Dendritic cell treated with granulocyte-macrophage colony-stimulating factor and Interleukin-4, amounts not matched to agents 40 ng/mL and 50 ng/mL, for 4 days (primary cell): ENCODE measurements around the gene CD46.
"Not testable (repeated sequence)": the region's sequence is repeated elsewhere in the genome, so short reads cannot be mapped to it uniquely, and the experiment has no call there.

Experiments
- H3K27ac Mint-ChIP-seq: one replicate; pipeline ENCODE4 v1.8.0; 2022; ENCODE audit warnings: mild to moderate bottlenecking, mixed read lengths
- H3K27me3 Mint-ChIP-seq: one replicate; pipeline ENCODE4 v1.8.0; 2022; ENCODE audit warnings: mild to moderate bottlenecking, mixed read lengths
- H3K36me3 Mint-ChIP-seq: one replicate; pipeline ENCODE4 v1.8.0; 2022; ENCODE audit warnings: low read depth, mixed read lengths
- H3K4me1 Mint-ChIP-seq: one replicate; pipeline ENCODE4 v1.8.0; 2022; ENCODE audit warnings: low read depth, mixed read lengths
- H3K4me3 Mint-ChIP-seq: one replicate; pipeline ENCODE4 v1.8.0; 2022; ENCODE audit warnings: mild to moderate bottlenecking, moderate library complexity, mixed read lengths
- H3K9me3 Mint-ChIP-seq: one replicate; pipeline ENCODE4 v1.8.0; 2022; ENCODE audit warnings: mixed read lengths
- intact Hi-C: fragments of 100-400 bp; cut with micrococcal nuclease; formaldehyde crosslinking; loops from one replicate; pipeline ENCODE4 v1.15.0; 2022

Gene CD46

DNA sequence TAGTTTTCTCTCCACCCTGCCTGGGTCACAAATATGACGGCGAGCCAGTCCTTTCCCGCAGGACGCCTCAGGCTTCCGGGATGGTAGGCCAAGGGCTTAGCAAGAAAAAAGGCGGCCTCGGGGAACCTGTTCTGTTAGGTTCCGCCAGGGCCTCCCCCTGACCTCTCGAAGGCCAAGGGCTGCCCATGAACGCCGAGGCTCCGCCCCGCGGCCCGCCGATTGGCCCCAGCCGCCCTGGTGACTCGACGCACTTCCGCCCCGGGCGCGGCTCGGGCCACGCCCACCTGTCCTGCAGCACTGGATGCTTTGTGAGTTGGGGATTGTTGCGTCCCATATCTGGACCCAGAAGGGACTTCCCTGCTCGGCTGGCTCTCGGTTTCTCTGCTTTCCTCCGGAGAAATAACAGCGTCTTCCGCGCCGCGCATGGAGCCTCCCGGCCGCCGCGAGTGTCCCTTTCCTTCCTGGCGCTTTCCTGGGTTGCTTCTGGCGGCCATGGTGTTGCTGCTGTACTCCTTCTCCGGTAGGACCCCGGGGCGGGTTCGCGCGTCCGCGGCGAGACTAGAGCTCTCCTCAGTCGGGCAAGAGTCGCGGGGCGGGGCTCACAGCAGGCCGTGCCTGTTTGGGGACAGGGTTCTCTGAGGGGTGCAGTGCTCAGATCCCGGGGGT lies at the start of gene CD46:
Gene CD46 (plus strand): TSS at position 265 of the 666 bp plus-strand sequence. CDS start 159 bp downstream, at position 424.
- Mint-ChIP-seq H3K4me1 (peaks cover 57% of the 10 kb centered on the region), H3K4me3 (peak within 1 kb of the TSS; percentile 88), H3K27ac (peak within 1 kb of the TSS; percentile 92), H3K9me3 (peaks cover 9% of the 10 kb centered on the region), H3K36me3 (peaks cover 16% of the 10 kb centered on the region), H3K27me3 (no peaks in the 10 kb centered on the region)
- intact Hi-C loops, result no loop called here

DNA sequence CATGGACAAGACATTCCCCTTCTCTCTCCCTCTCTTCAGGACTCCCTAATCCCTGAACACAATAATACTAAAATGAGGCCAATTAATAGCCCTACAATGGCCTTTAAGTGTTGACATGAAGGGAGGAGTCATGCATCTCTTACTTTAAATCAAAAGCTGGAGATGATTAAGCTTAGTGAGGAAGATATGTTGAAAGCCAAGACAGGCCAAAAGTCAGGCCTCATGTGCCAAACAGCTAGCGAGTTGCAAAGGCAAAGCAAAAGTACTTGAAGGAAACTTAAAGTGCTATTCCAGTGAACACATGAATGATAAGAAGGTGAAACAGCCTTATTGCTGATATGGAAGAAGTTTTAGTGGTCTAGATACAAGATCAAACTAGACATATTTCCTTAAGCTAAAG lies 49.5 kb upstream of the CD46 start:
- H3K4me1 Mint-ChIP-seq, result no peaks in the 10 kb centered on the region
- no peaks in the 10 kb centered on the region for H3K9me3 Mint-ChIP-seq
- no peaks in the 10 kb centered on the region for H3K27me3 Mint-ChIP-seq
- intact Hi-C loops, result no loop called here
- H3K4me3 Mint-ChIP-seq, result no peak overlapping the region
- no peak overlapping the region for H3K27ac Mint-ChIP-seq
- H3K36me3 Mint-ChIP-seq, result no peaks in the 10 kb centered on the region

DNA sequence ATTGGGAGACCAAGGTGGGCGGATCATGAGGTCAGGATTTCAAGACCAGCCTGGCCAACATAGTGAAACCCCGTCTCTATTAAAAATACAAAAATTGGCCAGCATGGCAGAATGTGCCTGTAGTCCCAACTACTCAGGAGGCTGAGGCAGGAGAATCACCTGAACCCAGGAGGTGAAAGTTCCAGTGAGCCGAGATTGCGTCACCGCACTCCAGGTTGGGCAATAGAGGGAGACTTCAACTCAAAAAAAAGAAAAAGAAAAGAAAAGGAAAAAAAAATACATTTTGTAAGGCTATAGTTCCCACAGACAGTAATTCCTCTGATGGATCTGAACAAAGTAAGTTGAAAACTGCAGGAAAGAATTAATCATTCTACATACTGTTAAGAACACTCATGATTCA lies 48.1 kb upstream of the CD46 start:
- no peak overlapping the region for H3K27ac Mint-ChIP-seq
- H3K27me3 Mint-ChIP-seq, result no peaks in the 10 kb centered on the region
- no peak overlapping the region for H3K4me3 Mint-ChIP-seq
- intact Hi-C loops, result no loop called here
- H3K36me3 Mint-ChIP-seq, result no peaks in the 10 kb centered on the region
- no peaks in the 10 kb centered on the region for H3K4me1 Mint-ChIP-seq
- no peaks in the 10 kb centered on the region for H3K9me3 Mint-ChIP-seq

DNA sequence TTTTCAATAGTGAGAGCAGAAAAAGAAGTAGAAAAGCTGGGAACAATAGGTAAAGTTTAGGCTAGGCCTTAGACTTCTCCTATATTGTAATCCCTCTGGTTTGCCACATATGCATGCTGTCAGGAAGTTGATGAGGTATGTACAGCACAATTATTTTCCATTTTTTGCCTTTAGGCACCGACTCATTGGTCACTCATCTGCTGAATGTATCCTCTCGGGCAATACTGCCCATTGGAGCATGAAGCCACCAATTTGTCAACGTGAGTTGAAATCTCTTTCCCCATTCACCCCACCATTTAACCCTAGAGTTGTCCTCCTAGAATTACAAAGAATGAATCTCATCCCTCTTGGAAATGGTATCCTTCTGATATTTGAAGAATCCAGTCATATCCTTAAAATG lies 43.9 kb upstream of the CD46 start:
- H3K4me3 Mint-ChIP-seq, H3K36me3 Mint-ChIP-seq, H3K4me1 Mint-ChIP-seq, H3K9me3 Mint-ChIP-seq, H3K27me3 Mint-ChIP-seq, intact Hi-C loops, H3K27ac Mint-ChIP-seq: not testable (repeated sequence)

DNA sequence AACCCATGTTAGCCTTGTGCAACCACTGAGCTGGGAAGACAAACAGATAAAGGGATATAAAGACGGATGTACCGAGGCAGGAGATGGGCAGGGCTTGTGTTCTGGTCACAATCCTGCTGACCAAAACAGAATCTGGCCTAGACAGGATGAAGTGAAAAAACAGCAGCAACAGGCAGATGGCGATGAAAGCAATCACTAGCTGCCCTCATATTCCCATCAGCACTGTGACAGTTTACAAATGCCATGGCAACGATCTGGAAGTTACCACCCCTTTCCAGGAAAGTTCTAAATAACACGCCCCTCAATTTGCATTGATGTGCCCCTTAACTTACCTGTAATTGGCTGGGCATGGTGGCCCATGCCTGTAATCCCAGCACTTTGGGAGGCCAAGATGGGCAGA lies 40.6 kb upstream of the CD46 start:
- intact Hi-C loops, result loop anchor here (10.0 kb wide), 1 partner anchor 84 kb away; no protein-coding TSS in a partner anchor
- H3K4me1 Mint-ChIP-seq, result no peaks in the 10 kb centered on the region
- H3K4me3 Mint-ChIP-seq, result no peak overlapping the region
- no peaks in the 10 kb centered on the region for H3K36me3 Mint-ChIP-seq
- no peaks in the 10 kb centered on the region for H3K27me3 Mint-ChIP-seq
- H3K27ac Mint-ChIP-seq, result no peak overlapping the region
- H3K9me3 Mint-ChIP-seq, result no peaks in the 10 kb centered on the region

DNA sequence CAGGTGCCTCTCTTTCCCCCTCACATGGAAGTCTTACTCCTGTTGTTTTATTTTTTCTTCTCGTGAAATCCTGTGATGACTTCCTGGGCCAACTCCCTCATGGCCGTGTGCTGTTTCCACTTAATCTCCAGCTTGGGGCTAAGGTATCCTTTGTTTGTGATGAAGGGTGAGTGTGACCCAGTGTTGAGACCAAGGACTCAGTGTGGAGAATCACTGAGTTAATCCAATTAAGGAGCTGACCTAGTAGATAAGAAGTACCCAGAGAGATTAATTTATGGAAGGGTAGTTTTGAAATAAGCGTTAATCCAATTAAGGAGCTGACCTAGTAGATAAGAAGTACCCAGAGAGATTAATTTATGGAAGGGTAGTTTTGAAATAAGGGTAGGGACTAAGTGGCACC lies 39.2 kb upstream of the CD46 start:
- intact Hi-C loops, result loop anchor here (10.0 kb wide), 1 partner anchor 82 kb away; no protein-coding TSS in a partner anchor
- not testable (repeated sequence) for H3K36me3 Mint-ChIP-seq, H3K4me1 Mint-ChIP-seq, H3K4me3 Mint-ChIP-seq, H3K27ac Mint-ChIP-seq, H3K27me3 Mint-ChIP-seq, H3K9me3 Mint-ChIP-seq

DNA sequence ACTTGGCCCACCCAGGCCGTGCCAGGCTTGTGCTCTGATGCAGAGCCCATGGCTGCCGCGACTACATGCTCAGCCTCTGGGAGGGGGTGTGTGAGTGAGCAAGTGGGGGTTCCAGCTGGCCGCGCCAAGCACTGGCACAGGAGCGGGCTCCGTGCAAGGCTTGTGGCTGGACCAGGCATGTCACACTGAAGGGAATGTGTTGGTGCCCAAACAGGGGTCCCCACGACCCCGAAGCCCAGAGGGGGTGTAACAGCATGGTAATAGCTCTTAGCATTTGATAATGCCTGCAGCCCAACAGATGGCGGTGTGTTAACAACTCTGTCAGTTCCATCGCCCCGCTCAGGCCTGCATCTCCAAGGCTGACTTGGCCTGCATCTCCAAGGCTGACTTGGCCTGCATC lies 38.3 kb upstream of the CD46 start:
- intact Hi-C loops, result loop anchor here (10.0 kb wide), 1 partner anchor 81 kb away; no protein-coding TSS in a partner anchor

DNA sequence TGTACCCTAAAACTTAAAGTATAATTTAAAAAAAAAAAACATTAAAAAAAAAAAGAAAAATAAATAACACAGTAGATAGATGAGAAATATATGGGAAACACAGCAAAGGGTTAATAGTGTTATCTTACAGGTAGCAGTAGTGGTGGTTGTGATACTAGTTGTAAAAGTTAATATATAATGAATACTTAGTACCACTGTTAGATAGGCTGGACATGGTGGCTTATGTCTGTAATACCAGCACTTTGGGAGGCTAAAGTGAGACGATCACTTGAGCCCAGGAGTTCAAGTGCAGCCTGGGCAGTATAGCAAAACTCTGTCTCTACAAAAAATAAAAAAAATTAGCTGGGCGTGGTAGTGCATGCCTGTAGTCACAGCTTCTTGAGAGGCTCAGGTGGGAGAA lies 32.6 kb upstream of the CD46 start:
- H3K4me3 Mint-ChIP-seq, result no peak overlapping the region
- intact Hi-C loops, result loop anchor here (10.0 kb wide), 1 partner anchor 76 kb away; no protein-coding TSS in a partner anchor
- no peaks in the 10 kb centered on the region for H3K9me3 Mint-ChIP-seq
- H3K27ac Mint-ChIP-seq, result no peak overlapping the region
- H3K27me3 Mint-ChIP-seq, result no peaks in the 10 kb centered on the region
- no peaks in the 10 kb centered on the region for H3K36me3 Mint-ChIP-seq
- H3K4me1 Mint-ChIP-seq, result peaks cover 11% of the 10 kb centered on the region

More for the DNA sequence above, 38.3 kb upstream of the CD46 start:
- H3K4me3 Mint-ChIP-seq, result no peak overlapping the region
- H3K4me1 Mint-ChIP-seq, result no peaks in the 10 kb centered on the region
- no peak overlapping the region for H3K27ac Mint-ChIP-seq
- no peaks in the 10 kb centered on the region for H3K36me3 Mint-ChIP-seq
- no peaks in the 10 kb centered on the region for H3K27me3 Mint-ChIP-seq
- no peaks in the 10 kb centered on the region for H3K9me3 Mint-ChIP-seq

DNA sequence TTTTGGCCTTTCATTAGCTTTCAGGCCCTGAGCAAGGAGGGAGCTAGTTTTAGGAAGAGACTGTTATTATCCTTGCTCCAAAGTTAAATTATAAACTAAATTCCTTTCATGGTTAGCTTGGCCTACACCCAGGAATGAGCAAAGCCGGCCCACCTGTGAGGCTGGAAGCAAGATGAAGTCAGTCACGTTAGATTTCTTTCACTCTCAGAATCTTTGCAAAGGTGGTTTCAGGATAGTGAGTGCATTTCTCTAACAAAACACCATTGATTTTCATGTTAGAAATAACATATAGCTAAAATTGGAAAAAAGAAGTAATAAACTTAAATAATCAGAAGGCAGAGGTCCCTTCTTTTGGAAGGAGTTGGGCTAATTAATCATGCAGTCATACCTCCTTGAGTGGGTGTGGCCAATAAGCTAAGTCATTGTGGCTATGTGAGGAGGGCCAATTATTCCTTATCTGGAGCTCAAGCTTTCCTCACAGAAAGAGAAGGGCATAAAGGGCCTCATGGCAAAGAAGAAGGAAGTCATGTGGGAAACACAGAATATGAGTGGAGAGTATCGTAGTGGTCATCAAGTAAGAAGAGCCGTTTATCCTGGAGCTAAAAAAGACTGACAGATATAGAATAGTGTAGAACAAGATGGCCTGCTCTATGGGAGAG lies 23.5 kb upstream of the CD46 start:
- H3K27ac Mint-ChIP-seq, H3K4me3 Mint-ChIP-seq, H3K36me3 Mint-ChIP-seq, intact Hi-C loops, H3K27me3 Mint-ChIP-seq, H3K9me3 Mint-ChIP-seq: not testable (repeated sequence)
- H3K4me1 Mint-ChIP-seq, result peaks cover 16% of the 10 kb centered on the region

DNA sequence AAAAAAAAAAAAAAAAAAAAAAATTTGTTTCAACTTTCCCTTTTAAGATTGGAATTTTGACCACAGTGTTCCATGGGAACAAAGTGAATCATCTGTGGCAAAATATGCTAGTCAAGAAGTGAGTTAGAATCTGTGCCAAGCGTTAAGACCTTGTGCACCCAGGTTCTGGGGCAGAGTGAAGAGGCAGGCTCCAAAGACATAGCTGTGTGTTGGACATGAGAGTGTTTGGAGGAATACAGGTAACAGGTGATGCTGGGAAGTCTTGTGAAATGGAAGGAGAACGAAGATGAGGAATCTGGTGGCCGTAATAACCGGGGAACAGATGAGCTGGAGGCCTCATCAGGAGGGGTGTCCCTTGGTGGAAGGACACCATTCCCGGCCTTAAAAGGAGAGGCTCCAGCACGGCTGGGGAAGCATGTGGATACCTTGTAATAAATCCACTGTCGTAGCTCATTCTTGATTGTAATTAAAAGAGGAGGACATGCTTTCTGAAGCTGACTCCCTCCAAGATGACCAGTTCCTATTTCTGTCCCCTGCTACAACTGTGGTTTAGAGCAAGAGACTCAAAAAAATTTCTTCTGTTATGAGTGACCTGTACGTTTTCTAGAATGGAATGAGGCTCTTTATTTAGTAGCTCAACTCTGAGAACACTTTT lies 14.2 kb upstream of the CD46 start:
- H3K36me3 Mint-ChIP-seq, H3K9me3 Mint-ChIP-seq, H3K4me3 Mint-ChIP-seq, H3K27me3 Mint-ChIP-seq, H3K27ac Mint-ChIP-seq, intact Hi-C loops: not testable (repeated sequence)
- H3K4me1 Mint-ChIP-seq, result peaks cover 10% of the 10 kb centered on the region

DNA sequence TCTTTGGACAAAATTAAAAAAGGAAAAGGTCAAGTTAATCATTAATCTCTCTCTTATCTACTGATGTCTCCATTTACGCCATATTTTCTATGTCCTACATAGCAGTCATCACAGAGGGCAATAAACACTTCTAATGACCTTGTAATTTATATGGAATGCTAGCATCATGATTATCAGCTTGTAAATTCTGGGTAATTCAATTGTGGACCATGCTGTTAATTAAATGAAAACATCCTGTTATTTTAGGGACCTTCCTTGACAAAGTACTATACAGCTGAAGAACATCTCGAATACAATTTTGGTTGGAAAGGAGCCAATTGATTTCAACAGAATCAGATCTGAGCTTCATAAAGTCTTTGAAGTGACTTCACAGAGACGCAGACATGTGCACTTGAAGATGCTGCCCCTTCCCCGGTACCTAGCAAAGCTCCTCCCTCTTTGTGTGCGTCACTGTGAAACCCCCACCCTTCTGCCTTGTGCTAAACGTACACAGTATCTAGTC lies 13.6 kb upstream of the CD46 start:
- H3K27ac Mint-ChIP-seq, H3K27me3 Mint-ChIP-seq, H3K9me3 Mint-ChIP-seq, H3K4me3 Mint-ChIP-seq, H3K36me3 Mint-ChIP-seq, intact Hi-C loops: not testable (repeated sequence)
- H3K4me1 Mint-ChIP-seq, result peaks cover 16% of the 10 kb centered on the region

DNA sequence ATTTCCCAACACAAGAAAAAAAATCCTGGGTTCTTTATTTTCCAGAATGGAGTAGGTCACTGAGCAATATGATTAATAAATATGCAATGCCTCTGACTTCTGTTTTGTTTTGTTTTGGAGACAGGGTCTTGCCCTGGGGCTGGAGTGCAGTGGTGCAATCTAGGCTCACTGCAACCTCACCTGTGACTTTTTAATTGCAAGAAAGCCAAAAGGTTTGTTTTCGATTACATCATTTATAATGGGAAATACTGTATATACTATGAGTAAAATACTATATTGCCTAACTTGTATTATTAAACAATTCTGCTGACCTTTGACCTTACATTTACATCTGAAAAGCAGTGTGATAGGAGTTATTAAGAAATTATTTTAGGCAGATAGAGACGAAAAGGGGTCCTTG lies 11.6 kb upstream of the CD46 start:
- intact Hi-C loops, result no loop called here
- H3K4me3 Mint-ChIP-seq, result no peak overlapping the region
- no peaks in the 10 kb centered on the region for H3K36me3 Mint-ChIP-seq
- no peak overlapping the region for H3K27ac Mint-ChIP-seq
- peaks cover 17% of the 10 kb centered on the region for H3K4me1 Mint-ChIP-seq
- H3K9me3 Mint-ChIP-seq, result peaks cover 5% of the 10 kb centered on the region
- H3K27me3 Mint-ChIP-seq, result peaks cover 3% of the 10 kb centered on the region

DNA sequence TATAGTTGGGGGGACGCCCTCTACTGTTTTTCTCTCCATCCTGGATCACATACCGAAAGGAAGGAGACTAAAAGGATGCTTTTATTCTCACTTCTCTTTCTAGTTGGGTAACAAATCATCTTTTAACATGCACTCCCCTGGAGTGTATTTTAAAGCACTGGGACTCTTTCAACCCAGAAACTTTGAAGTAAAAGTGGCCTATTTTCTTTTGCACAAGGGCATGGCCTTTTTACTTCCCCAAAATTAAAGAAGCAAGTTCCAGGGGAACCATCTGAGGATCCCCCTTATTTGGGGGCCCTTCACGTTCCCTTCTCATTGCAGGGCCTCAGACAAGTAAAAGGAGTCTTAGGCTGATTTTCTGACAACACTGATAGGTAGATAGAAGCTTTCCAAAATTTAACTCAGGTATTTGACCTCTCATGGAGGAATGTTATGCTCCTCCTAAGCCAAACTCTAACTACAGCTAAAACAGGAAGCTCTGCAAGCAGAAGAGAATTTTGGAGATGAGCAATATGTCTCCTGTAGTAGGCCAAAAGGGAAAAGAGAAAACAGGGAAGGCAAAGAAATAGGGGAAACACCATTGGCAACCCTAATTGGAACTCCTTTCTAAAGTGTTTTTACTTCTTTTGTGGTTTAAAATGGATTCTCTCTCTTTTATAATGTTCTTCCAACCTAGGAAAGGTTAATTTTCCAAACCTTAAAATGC lies 8.9 kb upstream of the CD46 start:
- Mint-ChIP-seq H3K27me3 (peaks cover 3% of the 10 kb centered on the region), H3K4me1 (peaks cover 22% of the 10 kb centered on the region), H3K36me3 (no peaks in the 10 kb centered on the region), H3K4me3 (no peak overlapping the region), H3K27ac (peak overlapping the region; percentile 67), H3K9me3 (peaks cover 7% of the 10 kb centered on the region)
- intact Hi-C loops, result no loop called here
